ENCODE results near the gene UPF1.
A peak's percentile ranks its signal among the peaks of the same experiment; 100 is the strongest.

Gene UPF1

DNA sequence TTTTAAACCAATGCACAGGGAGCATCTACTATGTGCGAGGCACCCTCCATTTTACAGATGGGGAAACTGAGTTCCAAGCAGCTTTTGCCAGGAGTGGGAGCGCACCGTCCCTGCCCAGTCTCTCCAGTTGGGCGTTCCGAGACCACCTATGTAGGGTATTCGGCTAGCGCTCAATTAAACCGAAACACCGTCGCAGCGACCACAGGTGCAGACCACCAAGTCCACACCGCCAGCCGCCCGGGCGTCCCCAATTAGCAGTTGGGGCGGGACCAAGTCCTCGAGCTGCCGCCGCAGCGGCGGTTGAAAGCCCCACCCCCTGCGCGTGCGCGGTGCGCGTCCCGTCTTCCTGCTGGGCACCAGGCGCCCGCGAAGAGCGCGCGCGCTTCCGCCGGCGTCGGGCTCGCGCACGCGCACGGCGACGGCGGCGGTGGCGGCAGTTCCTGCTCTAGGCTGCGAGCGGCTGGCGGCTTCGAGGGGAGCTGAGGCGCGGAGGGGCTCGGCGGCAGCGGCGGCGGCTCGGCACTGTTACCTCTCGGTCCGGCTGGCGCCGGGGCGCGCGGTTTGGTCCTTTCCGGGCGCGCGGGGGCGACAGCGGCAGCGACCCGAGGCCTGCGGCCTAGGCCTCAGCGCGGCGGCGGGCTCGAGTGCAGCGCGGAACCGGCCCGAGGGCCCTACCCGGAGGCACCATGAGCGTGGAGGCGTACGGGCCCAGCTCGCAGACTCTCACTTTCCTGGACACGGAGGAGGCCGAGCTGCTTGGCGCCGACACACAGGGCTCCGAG lies at the start of gene UPF1:
Gene UPF1, plus strand, starts transcription at position 436 of the 782 bp plus-strand sequence. Its CDS starts 251 bp downstream, at position 687.
- Histone ChIP-seq H3K27ac (ENCODE audit: low read depth, low read length) (peak within 1 kb of the TSS; percentile 82), H3K27me3 (ENCODE audit: control insufficient read depth in 1 of 2, insufficient read depth in 2 of 2, low read length in 2 of 2) (no peaks in the 10 kb centered on the region), H3K4me3 (ENCODE audit: low read depth in 1 of 2, low read length in 2 of 2) (peak within 1 kb of the TSS; percentile 81 to 90), H3K4me1 (ENCODE audit: insufficient read depth, low read length) (peaks cover 21% of the 10 kb centered on the region), H3K9ac (ENCODE audit: low read length) (peak within 1 kb of the TSS; percentile 92), H3K36me3 (ENCODE audit: insufficient read depth, low read length) (no peaks in the 10 kb centered on the region), H3K9me3 (ENCODE audit: low read length) (no peaks in the 10 kb centered on the region)

DNA sequence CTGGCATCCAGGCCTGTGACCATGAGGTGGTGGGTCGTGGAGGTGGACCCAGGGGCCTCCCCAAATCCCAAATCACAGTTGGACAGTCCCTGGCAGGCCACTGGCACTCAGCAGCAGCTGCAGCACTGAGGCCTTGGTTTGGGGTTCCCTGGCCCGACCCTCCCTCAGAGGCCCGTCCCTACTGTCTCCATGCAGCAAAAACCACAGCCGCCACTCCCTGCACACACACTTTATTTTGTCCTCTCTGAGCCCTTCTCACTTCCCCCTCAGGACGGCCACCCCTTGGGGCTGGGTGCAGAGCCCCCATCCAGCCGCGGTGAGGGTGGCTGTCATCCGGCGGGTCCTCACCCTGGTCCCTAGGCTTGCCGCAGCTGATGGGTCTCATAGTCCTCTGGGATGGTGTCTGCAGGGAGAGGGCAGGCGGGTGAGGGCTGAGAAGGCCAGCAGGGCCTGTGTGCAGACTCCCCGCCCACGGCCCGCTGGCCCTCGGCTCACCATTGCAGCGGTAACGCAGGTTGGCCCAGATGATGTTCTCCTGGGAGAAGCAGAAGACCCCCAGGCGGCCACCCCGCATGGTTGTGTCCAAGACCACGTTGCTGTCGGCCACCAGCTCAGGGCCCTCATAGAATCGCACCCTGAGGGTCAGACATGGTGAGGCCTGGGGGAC lies 49.1 kb upstream of the UPF1 start:
- H3K27me3 ChIP-seq (ENCODE audit: control insufficient read depth in 1 of 2, insufficient read depth in 2 of 2, low read length in 2 of 2) = peaks cover 10 to 27% of the 10 kb centered on the region in 2 donors
- no peak overlapping the region for H3K27ac ChIP-seq (ENCODE audit: low read depth, low read length)
- H3K4me1 ChIP-seq (ENCODE audit: insufficient read depth, low read length) = no peaks in the 10 kb centered on the region
- H3K4me3 ChIP-seq (ENCODE audit: low read depth in 1 of 2, low read length in 2 of 2) = no peak overlapping the region
- no peaks in the 10 kb centered on the region for H3K36me3 ChIP-seq (ENCODE audit: insufficient read depth, low read length)
- H3K9me3 ChIP-seq (ENCODE audit: low read length) = no peaks in the 10 kb centered on the region
- no peak overlapping the region for H3K9ac ChIP-seq (ENCODE audit: low read length)

DNA sequence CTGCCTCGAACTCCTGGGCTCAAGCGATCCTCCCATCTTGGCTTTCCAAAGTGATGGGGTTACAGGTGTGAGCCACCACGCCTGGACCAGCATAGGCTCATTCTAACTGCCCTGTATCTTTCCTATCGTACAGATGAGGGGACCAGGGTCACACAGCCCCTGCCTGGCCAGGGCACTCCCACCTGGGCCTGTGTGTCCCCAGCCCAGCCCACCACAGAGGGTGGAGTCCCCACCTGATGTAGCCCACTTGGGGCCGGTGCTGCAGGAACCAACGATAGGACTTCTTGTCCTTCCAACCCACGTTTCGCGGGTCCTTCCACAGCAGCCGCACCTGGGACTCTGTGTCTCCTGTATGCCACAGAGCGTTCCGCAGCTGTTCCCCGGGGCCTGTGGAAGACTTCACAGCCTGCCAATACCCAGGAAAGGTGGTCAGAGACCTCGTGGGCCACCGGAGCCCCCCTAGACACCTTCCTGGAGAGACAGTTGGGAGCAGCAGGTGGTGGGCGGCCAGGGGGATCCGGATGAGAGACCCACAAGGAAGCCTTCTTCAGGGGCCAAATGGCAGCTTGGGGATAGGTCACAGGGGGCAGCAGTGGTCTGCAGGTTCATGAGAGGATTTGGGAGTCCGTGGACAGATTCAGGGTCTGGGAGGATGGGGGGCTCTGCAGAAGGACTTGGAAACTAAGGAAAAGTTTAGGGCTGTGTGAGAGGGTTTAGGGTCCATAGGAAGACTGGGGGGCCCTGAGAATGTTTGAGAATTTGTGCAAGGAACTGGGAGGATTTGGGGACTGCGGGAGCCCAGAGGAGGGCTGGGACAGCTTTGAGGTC lies 47.6 kb upstream of the UPF1 start:
- H3K4me3 ChIP-seq (ENCODE audit: low read depth in 1 of 2, low read length in 2 of 2) = no peak overlapping the region
- H3K27me3 ChIP-seq (ENCODE audit: control insufficient read depth in 1 of 2, insufficient read depth in 2 of 2, low read length in 2 of 2) = peaks cover 19 to 42% of the 10 kb centered on the region in 2 donors
- H3K9ac ChIP-seq (ENCODE audit: low read length) = no peak overlapping the region
- no peak overlapping the region for H3K27ac ChIP-seq (ENCODE audit: low read depth, low read length)
- H3K9me3 ChIP-seq (ENCODE audit: low read length) = no peaks in the 10 kb centered on the region
- no peaks in the 10 kb centered on the region for H3K4me1 ChIP-seq (ENCODE audit: insufficient read depth, low read length)
- H3K36me3 ChIP-seq (ENCODE audit: insufficient read depth, low read length) = no peaks in the 10 kb centered on the region

DNA sequence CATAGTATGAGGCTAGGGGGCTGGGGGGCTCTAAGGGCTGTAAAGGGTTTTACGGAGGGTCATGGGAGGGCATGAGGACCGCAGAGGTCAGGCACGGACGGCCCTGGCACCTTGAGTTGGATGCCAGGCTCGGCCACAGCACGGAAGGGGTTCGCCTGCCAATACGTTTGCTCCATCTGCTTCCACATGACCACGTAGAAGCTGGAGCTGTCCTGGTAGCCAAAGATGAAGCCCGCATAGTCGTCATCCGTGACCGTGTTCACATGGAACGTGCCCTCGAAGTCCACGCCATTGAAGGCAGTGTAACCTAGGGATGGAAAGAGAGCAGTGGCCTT lies 47.0 kb upstream of the UPF1 start:
- Histone ChIP-seq H3K9ac (ENCODE audit: low read length) (no peak overlapping the region), H3K36me3 (ENCODE audit: insufficient read depth, low read length) (no peaks in the 10 kb centered on the region), H3K4me3 (ENCODE audit: low read depth in 1 of 2, low read length in 2 of 2) (no peak overlapping the region), H3K4me1 (ENCODE audit: insufficient read depth, low read length) (no peaks in the 10 kb centered on the region), H3K27ac (ENCODE audit: low read depth, low read length) (no peak overlapping the region), H3K27me3 (ENCODE audit: control insufficient read depth in 1 of 2, insufficient read depth in 2 of 2, low read length in 2 of 2) (peaks cover 25 to 47% of the 10 kb centered on the region in 2 donors), H3K9me3 (ENCODE audit: low read length) (no peaks in the 10 kb centered on the region)

DNA sequence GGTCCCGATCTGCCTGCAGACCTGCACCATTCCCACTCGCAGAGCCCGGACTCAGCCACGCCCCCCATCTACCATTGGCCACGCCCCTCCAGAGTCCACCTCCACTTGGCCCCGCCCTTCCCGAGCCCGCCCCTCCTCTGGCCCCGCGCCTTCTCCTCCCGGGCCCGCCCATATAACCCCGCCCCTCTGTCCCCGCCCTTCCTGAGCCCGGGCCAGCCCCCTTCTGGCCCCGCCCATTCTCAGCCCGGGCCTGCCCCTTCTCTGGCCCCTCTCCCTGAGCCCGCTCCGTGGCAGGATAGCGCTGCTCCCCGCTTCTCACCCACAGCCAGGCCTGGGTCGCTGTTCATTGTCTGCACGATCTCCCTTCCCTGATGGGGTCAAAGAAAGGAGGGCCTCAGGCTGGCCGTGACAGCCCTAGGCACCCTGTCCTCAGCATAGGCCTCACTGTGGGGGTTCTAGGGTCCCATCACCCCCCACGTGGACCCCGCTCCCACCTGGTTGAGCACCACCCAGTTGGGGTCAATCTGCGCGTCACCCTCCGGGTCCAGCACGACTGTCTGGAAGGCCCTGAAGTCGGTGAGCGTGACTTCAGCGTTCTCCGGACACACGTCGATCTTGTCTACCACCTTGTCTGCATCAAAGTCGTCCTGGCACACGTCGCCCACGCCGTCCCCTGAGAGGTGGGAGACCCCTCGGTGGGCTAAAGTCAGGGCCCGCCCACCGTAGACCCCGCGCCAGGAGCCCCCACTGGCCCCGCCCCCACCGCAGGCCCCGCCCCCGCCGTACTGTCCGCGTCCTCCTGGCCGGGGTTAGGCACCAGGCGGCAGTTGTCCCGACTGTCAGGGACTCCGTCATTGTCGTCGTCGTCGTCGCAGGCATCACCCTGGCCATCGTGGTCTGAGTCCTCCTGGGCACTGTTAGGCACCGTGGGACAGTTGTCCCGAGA lies 46.3 kb upstream of the UPF1 start:
- H3K27ac ChIP-seq (ENCODE audit: low read depth, low read length) = no peak overlapping the region
- peaks cover 3% of the 10 kb centered on the region for H3K4me1 ChIP-seq (ENCODE audit: insufficient read depth, low read length)
- peak overlapping the region in 1 of 2 donors; percentile 43 for H3K4me3 ChIP-seq (ENCODE audit: low read depth in 1 of 2, low read length in 2 of 2)
- no peaks in the 10 kb centered on the region for H3K36me3 ChIP-seq (ENCODE audit: insufficient read depth, low read length)
- H3K27me3 ChIP-seq (ENCODE audit: control insufficient read depth in 1 of 2, insufficient read depth in 2 of 2, low read length in 2 of 2) = peaks cover 28 to 54% of the 10 kb centered on the region in 2 donors
- no peak overlapping the region for H3K9ac ChIP-seq (ENCODE audit: low read length)
- H3K9me3 ChIP-seq (ENCODE audit: low read length) = no peaks in the 10 kb centered on the region

DNA sequence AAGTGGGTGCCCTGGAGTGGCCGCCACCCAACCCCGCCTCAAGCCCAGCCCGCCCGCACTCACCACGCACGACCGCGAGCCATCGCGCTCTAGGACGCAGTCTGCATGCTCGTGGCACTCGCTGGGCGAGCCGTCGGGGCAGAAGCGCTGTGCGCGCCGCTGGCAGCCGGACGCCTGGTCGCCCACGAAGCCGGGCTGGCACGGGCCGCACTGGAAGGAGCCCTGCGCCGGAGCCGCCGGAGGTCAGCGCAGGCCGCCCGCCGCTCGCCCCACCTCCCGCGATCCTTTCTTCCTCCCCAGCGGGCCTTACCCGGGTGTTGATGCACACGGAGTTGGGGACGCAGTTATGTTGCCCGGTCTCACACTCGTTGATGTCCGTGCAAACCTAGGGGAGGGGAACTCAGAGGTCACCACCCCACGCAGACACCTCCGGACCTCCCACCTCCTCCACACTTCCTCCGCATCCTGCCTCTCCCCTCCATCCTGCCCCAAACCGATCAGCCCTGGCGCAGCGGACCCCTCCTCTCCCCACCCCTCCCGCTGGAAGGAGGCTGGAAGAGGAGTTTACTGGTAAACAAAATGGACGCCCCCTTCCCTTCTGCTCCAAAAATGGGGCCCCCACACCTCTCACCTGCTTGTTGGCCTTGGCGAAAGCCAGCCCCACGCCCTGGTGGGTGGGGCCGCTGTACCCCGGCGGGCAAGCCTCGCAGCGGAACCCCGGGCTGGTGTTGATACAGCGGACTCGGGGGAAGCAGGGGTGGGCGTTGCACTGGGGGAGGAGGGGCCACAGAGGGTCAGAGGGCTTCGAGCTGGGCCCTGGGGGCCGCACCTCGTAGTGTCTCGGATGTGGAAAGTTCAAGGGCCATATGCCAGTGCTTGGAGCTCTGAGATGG lies 43.0 kb upstream of the UPF1 start:
- Histone ChIP-seq H3K4me1 (ENCODE audit: insufficient read depth, low read length) (peaks cover 5% of the 10 kb centered on the region), H3K27me3 (ENCODE audit: control insufficient read depth in 1 of 2, insufficient read depth in 2 of 2, low read length in 2 of 2) (peaks cover 42 to 76% of the 10 kb centered on the region in 2 donors), H3K36me3 (ENCODE audit: insufficient read depth, low read length) (no peaks in the 10 kb centered on the region), H3K9ac (ENCODE audit: low read length) (no peak overlapping the region), H3K27ac (ENCODE audit: low read depth, low read length) (no peak overlapping the region), H3K9me3 (ENCODE audit: low read length) (no peaks in the 10 kb centered on the region), H3K4me3 (ENCODE audit: low read depth in 1 of 2, low read length in 2 of 2) (no peak overlapping the region)

DNA sequence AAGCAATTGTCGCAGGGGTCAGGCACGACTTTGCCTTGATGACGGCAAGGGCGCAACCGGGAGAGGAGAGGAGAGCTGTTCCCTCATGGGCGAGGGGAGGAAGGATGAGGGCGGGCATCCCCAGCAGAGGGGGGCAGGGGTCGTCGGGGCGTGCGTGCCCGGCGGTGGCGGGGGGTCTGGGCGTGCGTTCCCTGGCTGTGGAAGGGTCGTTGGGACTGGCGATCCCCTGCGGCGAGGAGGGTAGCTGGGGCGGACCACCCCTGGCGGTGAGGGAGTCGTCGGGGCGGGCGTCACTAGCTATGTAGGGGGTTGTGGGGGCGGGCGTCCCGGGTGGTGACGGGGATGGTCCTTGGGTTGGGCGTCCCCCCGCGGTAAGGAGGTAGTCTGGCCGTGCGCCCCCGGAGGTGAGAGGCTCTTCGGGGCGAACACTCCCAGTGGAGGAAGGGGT lies 42.3 kb upstream of the UPF1 start:
- Histone ChIP-seq H3K36me3 (ENCODE audit: insufficient read depth, low read length) (no peaks in the 10 kb centered on the region), H3K9ac (ENCODE audit: low read length) (no peak overlapping the region), H3K27ac (ENCODE audit: low read depth, low read length) (no peak overlapping the region), H3K4me3 (ENCODE audit: low read depth in 1 of 2, low read length in 2 of 2) (no peak overlapping the region), H3K4me1 (ENCODE audit: insufficient read depth, low read length) (peaks cover 5% of the 10 kb centered on the region), H3K9me3 (ENCODE audit: low read length) (no peaks in the 10 kb centered on the region), H3K27me3 (ENCODE audit: control insufficient read depth in 1 of 2, insufficient read depth in 2 of 2, low read length in 2 of 2) (peaks cover 45 to 78% of the 10 kb centered on the region in 2 donors)

DNA sequence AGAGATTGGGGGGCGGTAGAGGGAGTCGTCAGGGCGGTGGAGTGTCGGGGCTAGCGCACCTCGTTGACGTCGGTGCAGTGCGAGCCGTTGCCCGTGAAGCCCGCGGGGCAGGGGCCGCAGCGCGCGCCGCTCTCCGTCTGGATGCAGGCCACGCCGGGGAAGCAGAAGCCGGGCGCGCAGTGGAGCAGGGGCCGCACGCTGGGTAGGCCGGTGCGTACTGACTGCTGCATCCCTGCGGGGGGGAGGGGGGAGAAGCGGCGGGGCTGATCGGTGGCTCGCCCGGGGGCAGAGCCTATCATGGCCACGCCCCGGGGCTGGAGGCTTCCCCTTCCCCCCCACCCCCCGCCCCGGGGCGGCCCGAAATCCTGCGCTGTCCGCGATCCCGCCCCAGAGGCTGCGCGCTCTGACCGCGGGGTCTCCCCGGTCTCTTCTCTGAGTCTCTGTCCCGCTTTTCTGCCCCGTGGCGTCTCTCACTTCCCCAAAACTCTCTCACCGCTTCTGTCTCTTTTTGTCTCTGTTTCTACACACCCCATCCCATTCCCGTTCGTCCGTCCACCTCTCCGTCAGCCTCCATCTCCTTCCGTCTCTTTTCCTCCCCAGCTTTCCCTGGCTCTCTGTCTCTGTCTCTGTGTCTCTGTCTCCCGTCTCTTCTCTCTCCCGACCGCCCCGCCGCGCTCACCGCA lies 41.7 kb upstream of the UPF1 start:
- Histone ChIP-seq H3K9ac (ENCODE audit: low read length) (no peak overlapping the region), H3K36me3 (ENCODE audit: insufficient read depth, low read length) (no peaks in the 10 kb centered on the region), H3K4me3 (ENCODE audit: low read depth in 1 of 2, low read length in 2 of 2) (peak overlapping the region; percentile 21 to 32), H3K27ac (ENCODE audit: low read depth, low read length) (no peak overlapping the region), H3K27me3 (ENCODE audit: control insufficient read depth in 1 of 2, insufficient read depth in 2 of 2, low read length in 2 of 2) (peaks cover 45 to 84% of the 10 kb centered on the region in 2 donors), H3K9me3 (ENCODE audit: low read length) (no peaks in the 10 kb centered on the region), H3K4me1 (ENCODE audit: insufficient read depth, low read length) (peaks cover 5% of the 10 kb centered on the region)

DNA sequence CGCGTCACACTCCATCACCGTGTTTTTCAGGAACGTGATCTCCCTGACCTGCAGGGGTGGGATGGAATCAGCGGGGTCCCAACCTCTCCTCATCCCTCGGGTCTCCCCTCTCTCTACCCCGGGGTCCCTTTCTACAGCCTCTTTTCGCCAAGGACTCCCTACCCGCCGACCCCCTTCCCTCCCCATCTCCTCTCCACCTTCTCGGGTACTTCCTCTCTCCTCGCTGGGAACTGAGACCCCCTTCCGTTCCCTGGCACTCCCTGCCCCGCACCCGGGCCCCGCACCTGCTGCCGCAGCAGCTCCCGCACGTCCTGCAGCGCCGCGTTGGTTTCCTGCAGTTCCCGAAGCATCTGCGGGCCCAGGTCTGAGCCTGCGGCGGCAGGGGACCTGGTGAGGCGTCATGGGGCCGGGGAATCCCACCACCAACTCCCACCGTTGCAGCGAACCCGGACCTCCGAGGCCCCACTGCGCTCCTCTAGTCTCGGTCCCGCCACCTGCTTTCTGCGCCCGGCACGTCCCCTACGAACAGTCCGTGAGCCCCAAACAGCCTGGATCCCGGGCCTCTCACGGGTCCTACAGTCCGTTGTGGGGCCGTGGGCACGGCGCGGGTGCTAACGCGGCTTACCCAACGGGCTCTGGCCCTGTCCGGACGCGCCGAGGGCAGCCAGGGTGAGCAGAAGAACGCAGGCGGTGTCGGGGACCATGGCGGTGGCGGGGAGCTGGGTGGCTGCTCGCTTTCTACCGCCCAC lies 41.0 kb upstream of the UPF1 start, which contains the start of gene COMP:
Gene COMP, minus strand, starts transcription at position 740 of the 749 bp plus-strand sequence. Its CDS starts 36 bp downstream, at position 704.
- Histone ChIP-seq H3K36me3 (ENCODE audit: insufficient read depth, low read length) (no peaks in the 10 kb centered on the region), H3K9ac (ENCODE audit: low read length) (no peak within 1 kb of the TSS), H3K4me3 (ENCODE audit: low read depth in 1 of 2, low read length in 2 of 2) (peak within 1 kb of the TSS; percentile 21 to 32), H3K27ac (ENCODE audit: low read depth, low read length) (no peak within 1 kb of the TSS), H3K9me3 (ENCODE audit: low read length) (no peaks in the 10 kb centered on the region), H3K4me1 (ENCODE audit: insufficient read depth, low read length) (peaks cover 5% of the 10 kb centered on the region), H3K27me3 (ENCODE audit: control insufficient read depth in 1 of 2, insufficient read depth in 2 of 2, low read length in 2 of 2) (peaks cover 46 to 85% of the 10 kb centered on the region in 2 donors)

Measured in muscle layer of colon (tissue), 2 donors.